Hair follicle dermal papilla cell (primary cell): ENCODE data around the gene C4orf33. TPM values are rescaled to one million over a fixed set of nuclear protein-coding genes. Genes with fewer than 3 reads are reported as not detected.

Source experiments
- total RNA-seq: library from RNA; depleted of rRNA; stranded (reverse); fragments of >200 nt; gene quantifications from 2 replicates; pipeline ENCODE4 v1.2.3, GENCODE V29; 2012

C4orf33 gene, protein sequence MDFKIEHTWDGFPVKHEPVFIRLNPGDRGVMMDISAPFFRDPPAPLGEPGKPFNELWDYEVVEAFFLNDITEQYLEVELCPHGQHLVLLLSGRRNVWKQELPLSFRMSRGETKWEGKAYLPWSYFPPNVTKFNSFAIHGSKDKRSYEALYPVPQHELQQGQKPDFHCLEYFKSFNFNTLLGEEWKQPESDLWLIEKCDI
- 6.0 and 6.6 TPM in 2 replicates for total RNA-seq

DNA sequence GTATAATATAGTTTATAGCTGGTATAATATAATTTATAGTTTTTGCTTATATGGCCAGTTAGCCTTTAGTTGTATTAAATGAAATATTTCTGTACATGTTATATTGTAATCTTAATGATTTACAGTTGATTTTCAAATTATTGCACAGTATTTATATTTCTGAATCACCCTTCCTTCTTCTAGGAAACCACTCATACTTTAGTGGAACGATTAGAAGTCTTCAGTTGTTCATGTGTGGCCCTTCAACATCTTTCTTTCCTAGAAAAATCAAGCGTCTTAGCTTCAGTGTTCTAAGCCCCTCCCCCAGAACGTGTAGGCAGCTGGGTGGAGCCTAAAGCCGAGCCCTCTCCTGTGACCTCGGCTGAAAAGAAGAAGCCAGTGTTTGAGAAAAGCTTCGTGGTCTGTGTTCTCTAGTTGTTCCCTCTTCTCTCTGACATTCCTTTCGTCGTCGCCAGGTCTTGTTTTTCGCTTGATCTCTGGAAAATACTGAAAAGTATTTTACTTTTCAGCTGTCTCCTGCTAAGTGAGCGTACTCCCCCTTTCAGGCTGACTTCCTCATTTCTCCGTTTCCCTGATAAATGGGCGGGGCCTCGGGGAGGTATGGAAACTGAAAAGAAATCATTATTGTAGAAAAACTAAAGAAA, at the start of gene C4orf33:
Gene C4orf33 (plus strand): TSS at position 342 of the 644 bp plus-strand sequence. CDS start 6,459 bp downstream, outside the sequence.

DNA sequence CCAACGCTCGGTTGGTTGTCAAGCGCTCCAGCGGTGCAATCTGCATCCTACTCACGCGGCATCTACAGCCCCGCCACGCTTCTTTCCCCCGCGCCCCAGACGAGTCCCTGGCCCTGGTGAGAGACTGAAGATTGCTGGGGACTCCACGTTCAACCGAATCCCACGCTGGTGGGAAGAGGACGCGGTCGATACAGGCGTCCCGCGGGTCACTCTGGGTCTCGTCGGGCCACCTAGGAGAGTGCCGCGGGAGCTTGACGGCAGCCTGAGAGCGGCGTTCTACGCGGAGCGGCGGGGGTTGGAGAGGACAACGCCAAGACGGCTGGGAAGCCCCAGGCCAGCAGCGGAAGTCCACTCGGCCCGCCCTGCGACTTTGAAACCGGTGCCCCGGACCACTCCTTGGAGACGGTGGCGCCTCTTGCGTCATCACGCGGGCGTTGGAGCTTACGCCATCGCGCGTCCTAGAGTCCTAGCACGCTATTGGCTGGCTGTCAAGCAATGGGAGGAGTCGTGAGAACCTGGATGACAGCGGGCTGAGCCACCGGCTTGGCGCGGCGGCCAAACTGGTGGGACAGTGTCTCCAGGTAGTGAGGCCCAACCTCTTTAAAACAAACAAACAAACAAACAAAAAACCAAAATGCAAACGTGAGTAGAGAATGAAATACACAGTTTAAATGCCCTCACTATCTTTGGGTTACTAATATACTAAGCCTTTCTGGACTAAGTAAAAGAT, 2.6 kb upstream of the C4orf33 start, which contains the start of gene SCLT1:
Gene SCLT1 (minus strand): TSS at position 349 of the 730 bp plus-strand sequence. CDS start 436 bp downstream, outside the sequence.

Other genes starting within 250 kb of the C4orf33 start
- 11.2 and 19.8 TPM in 2 replicates for gene SCLT1, start 2.6 kb upstream of the C4orf33 start, total RNA-seq